Measurements from ENCODE around the gene ACOT7.

DNA sequence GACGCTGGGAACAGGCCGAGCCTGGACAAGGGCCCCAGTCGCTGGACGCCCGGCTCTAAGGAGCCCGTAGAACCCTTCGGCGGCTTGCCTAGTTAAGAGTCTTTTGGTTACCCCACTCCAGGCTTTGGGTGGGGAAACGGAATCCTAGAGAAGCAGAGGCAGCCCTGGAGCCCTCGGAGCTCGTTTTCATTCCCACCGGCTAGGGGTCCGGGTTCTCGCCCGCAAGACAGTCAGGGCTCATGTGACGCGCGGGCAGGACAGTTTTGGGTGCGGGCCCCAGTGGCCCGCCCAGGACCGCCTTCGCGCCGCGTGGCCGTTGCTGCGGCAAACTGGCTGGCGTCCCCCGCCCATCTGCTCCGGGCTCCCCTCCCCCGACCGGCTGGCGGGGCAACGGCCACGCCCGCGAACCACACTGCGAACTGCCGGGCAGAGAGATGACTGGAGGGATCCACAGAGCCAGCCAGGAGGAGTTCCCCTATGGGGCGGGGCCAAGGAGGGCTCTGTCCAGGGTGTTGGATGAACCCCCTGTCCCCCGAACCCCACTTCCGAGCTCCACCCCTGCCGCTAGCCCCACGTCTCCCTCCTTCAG, 27.0 kb upstream of the ACOT7 start:
- TF ChIP-seq, protein P1, sequence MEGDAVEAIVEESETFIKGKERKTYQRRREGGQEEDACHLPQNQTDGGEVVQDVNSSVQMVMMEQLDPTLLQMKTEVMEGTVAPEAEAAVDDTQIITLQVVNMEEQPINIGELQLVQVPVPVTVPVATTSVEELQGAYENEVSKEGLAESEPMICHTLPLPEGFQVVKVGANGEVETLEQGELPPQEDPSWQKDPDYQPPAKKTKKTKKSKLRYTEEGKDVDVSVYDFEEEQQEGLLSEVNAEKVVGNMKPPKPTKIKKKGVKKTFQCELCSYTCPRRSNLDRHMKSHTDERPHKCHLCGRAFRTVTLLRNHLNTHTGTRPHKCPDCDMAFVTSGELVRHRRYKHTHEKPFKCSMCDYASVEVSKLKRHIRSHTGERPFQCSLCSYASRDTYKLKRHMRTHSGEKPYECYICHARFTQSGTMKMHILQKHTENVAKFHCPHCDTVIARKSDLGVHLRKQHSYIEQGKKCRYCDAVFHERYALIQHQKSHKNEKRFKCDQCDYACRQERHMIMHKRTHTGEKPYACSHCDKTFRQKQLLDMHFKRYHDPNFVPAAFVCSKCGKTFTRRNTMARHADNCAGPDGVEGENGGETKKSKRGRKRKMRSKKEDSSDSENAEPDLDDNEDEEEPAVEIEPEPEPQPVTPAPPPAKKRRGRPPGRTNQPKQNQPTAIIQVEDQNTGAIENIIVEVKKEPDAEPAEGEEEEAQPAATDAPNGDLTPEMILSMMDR (IDR thresholded peaks at IDR 0.05) = no peak
- TF ChIP-seq POLR2AphosphoS5 (IDR thresholded peaks at IDR 0.05; ENCODE audit: insufficient read depth in 1 of 2, low read depth in 1 of 2) (no peak), POLR2A (IDR thresholded peaks at IDR 0.05) (no peak)
